GM13976 (cell line): ENCODE data around the gene ZFX.
A peak's percentile ranks its signal among the peaks of the same experiment; 100 is the strongest.

Experiments
- DNase-seq: peaks from one replicate; pipeline ENCODE4 v3.0.0; 2012; ENCODE audit warnings: low spot score
- CTCF ChIP-seq: IDR thresholded peaks from 2 replicates; pipeline ENCODE4 v1.5.1; 2012; ENCODE audit warnings: borderline replicate concordance, mild to moderate bottlenecking; ENCODE audit not compliant: insufficient read depth; ENCODE audit errors: extremely low read depth, missing control alignments, control extremely low read depth
- in situ Hi-C: fragments of 300-500 bp; cut with MboI; formaldehyde crosslinking; loops from one replicate; pipeline ENCODE4 v1.12.0; 2022; ENCODE audit warnings: low sequenced_read_pairs, mixed read lengths, inconsistent platforms; ENCODE audit not compliant: unreplicated experiment

Gene ZFX

GRCh38 chrX:24228596-24228995 is 79.1 kb downstream of the ZFX start:
- no peak for TF ChIP-seq CTCF
- in situ Hi-C loops, result loop anchor here (25.0 kb wide), 3 partner anchors 141 to 541 kb away; partner anchors contain the start of genes APOO and CXorf58
- DNase-seq, result no peak

GRCh38 chrX:24229400-24229879 is 79.9 kb downstream of the ZFX start:
- in situ Hi-C loops, result loop anchor here (25.0 kb wide), 3 partner anchors 142 to 542 kb away; partner anchors contain the start of genes APOO and CXorf58
- TF ChIP-seq CTCF, result no peak
- DNase-seq, result no peak

- in situ Hi-C loops, result loop anchor here (25.0 kb wide), 3 partner anchors 143 to 543 kb away; partner anchors contain the start of genes APOO and CXorf58
Observed at GRCh38 chrX:24229976-24230375, 80.4 kb downstream of the ZFX start.

GRCh38 chrX:24231131-24231540 is 81.6 kb downstream of the ZFX start:
- no peak for TF ChIP-seq CTCF
- in situ Hi-C loops, result loop anchor here (25.0 kb wide), 3 partner anchors 144 to 544 kb away; partner anchors contain the start of genes APOO and CXorf58
- DNase-seq, result peak; percentile 22

More at GRCh38 chrX:24229976-24230375, 80.4 kb downstream of the ZFX start:
- TF ChIP-seq CTCF, result no peak
- no peak for DNase-seq

- no peak for DNase-seq
- in situ Hi-C loops, result loop anchor here (25.0 kb wide), 3 partner anchors 144 to 544 kb away; partner anchors contain the start of genes APOO and CXorf58
- no peak for TF ChIP-seq CTCF
Observed at GRCh38 chrX:24231641-24232179, 82.2 kb downstream of the ZFX start.

- in situ Hi-C loops, result loop anchor here (25.0 kb wide), 3 partner anchors 145 to 545 kb away; partner anchors contain the start of genes APOO and CXorf58
- TF ChIP-seq CTCF, result no peak
- DNase-seq, result no peak
Observed at GRCh38 chrX:24232796-24233195, 83.3 kb downstream of the ZFX start.
